Measurements from ENCODE around the gene DNAJA1.

- TF ChIP-seq CTCF (IDR thresholded peaks at IDR 0.05; ENCODE audit: poor library complexity) (no peak), EZH2 (IDR thresholded peaks at IDR 0.05; ENCODE audit: borderline replicate concordance) (no peak), EZH2phosphoT487 (IDR thresholded peaks at IDR 0.05; ENCODE audit: low read depth, severe bottlenecking, unreplicated experiment) (no peak)
These were observed 32.4 kb upstream of the DNAJA1 start for GRCh38 chr9:32992595-32993238.

Measured in hepatocyte (in vitro differentiated cells).